ENCODE data around the gene TNFRSF18.

Gene TNFRSF18

DNA sequence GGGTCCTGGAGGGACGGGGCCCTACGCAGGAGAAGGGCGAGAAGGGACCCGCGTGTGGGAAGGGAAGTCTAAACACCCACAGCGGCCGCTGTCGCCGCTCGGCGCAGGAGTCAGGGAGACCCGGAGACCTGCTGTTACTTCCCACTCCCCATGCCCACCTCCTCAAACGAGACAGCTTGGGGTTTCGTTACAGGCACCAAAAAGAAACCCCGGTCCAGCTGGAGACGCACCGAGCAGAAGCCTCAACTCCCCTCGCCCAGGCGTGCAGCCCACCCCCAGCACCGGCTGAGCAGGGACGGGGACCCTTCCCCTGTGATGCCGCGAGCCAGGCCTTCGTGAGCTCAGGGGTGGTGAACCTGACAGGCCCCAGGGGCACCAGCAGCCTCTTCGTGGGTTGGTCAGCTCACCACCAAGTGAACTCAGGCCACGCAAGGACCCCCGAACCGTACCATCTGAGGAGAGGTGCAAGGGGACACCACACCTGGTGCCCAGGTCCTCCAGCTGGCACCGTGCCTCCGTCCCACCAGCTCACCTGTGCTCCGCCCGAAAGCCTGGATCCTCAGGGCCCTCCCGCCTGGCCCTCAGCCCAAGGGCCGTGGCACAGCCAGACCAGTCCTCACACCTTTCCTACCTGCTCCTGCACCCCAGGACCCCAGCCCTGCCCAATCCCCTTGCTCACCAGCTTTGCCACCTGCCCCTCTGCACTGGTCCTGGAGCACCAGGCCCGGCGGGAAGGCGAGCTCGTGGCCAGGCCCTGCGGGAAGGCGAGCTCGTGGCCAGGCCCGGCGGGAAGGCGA, 20.4 kb upstream of the TNFRSF18 start:
- DNase-seq: no peak

DNA sequence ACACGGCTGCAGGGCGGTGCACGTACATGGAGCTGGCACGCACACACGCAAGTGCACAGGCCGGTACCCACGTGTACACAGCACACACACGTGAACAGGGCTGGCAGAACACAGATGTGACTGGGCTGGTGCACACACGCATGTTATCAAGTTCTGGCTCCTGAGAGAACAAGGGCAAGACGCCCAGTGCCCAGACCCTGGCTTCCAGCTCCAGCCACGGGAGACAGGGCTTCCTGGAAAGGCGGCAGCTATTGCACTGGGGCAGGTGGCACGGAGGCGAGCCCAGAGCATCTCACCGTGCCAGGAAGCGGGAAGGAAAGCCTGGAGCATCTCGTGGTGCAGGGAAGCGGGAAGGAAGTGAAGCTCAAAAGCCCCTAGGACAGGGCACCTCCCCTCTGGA, 19.5 kb upstream of the TNFRSF18 start:
- no peak for DNase-seq

DNA sequence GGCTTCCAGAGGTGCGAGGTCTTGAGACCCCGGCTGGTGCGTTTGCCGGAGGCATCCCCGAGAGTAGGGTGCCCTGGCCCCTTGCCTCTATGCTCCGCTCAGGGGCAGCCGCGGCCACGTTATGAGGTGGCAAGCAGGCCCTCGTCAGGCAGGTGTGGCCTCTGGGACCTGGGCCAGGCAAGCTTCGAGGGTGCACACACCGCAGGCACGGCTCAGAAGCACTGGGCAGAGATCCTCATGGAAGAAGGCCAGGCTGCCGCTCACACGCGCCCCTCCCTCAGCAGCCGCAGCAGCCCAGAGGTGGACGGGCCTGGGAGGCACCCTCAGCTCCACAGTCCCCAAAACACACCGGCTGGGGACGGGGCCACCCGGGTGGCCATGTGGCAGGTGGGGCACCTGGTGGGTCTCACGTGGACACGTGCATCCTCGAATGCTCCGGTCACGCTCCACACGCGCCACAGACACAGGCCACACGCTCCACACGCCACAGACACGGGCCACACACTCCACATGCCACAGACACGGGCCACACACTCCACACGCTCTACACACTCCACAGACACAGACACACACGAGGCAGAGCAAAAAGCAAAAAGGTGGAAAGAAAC, 18.9 kb upstream of the TNFRSF18 start:
- no peak for DNase-seq

DNA sequence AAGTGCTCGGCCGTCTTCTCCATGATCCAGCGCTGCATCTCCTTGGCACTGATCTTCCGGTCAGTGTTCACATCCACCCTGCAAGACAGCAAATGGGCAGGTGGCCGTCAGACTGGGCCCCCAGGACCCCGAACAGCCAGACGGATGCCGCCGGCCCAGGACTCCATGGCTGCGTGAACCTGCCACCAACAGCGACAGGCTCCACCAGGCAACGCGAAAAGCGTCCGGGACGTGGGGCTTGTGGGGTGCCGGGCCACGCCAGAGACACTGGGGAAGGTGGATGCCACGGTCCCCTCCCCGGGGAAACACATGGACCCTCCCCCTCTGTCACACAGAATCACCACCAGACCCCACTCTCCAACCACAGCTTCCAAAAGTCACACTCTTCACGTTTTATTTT, 17.5 kb upstream of the TNFRSF18 start:
- DNase-seq: no peak

DNA sequence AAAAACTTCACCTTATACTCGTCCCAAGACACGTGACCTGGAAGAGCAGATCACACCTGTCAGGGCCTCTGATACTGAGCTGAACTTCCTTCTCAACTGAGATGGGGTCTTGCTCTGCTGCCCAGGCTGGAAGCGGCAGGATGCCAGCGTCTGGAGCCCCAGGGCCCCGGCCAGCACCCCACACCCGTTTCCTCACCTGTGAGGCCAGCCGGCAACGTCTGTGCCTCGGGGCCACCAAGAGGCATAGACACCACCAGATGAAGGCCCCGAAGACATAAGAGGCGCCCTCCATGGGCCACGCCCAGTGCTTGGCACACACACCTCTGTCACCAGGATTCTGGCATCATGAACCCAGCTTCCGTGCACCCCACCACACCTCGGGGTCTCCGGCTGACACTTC, 16.9 kb upstream of the TNFRSF18 start:
- DNase-seq: no peak

DNA sequence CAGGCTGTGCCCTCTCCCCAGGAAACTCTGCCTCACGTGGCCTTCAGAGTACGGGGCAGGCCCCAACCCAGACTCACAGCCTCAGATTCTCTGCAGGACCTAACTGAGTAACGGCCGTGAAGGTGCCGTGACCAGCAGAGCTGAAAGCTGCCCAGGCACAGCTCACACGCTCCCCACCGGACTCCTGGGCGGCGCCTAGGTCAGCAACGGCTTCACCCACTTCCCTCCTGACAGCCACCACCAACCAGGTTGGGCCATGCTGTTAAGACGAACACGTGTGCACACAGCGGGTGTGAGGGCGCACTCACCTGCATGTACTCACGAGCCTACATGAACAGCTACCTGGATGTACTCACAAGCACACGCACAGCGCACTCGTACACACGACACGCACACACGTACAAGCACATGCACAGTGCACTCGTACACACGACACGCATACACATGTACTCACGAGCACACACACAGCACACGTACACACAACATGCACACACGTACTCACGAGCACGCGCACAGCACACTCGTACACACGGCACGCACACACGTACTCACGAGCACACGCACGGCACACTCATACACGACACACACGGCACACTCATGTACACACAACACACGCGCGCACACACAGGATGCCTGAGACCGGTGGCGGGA, 16.3 kb upstream of the TNFRSF18 start:
- no peak for DNase-seq

DNA sequence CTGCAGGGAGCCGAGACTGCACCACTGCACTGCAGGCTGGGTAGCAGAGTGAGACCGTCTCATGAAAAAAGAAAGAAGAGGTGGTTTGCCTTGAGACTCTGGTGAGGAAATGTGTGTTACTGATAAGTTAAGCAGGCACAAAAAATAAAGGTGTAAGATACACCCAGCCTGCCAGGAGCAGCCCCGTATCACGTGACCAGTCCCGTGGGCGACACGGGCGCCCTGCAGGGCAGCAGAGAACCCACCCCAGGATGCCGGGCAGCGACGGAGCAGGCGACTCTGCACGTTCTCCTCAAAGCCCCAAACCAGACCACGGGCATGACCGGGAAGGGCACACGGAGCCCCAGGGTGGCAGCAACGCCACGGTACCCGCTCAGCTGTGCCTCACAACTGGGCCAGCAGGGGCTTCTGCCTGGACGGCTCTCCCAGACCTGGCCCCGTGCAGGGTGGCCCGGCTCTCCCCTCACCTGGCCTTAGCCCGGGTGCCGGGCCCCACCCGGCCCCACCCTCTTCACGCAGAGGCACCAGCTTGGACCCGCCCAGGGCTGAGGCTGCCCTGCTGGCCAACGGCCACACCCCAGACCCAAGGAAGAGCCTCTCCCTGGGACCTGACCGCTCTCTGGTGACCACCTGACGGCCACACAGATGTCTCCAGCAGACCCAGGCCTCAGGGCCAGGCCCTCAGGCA, 15.6 kb upstream of the TNFRSF18 start:
- DNase-seq: no peak

DNA sequence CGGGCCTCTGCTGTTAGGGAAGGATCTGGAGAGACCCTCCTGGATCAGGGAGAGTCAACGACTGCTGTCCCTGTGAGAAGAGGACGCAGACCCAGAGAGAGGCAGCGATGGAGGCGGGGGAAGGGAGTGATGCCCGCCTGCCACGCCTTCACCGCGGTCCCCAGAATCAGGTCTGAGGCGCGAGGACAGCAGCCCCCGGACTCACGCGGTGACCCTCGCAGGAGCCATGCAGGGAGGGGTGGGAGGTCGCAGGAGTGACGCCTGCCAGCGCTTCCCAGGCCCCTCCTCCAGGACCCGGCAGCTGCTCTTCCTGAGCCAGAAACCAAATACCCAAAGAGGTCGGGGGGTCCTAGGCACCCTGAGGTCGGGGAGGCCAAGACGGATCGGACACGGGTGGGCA, 13.8 kb upstream of the TNFRSF18 start:
- DNase-seq: no peak

DNA sequence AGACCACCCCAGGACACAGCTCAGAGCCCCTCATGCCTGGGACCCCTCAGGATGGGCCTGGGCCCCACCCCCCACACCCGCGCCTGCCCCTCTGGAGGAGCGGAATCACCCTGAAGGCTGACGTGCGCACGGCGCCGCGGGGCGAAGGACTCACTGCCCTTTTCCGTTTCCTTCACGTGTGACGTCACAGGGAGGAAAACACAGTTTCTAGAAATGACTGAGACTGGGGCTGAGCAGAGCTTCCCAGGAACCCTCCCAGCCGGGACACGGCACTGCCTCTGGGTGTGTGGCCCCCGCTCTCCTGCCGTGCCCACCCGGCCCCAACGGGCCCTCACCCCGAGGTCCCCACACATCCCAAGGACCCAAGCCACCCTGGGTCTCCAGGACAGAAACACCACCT, 12.9 kb upstream of the TNFRSF18 start:
- DNase-seq: peak in 4 of 5 donors; percentile 48 to 85 (median 54)

DNA sequence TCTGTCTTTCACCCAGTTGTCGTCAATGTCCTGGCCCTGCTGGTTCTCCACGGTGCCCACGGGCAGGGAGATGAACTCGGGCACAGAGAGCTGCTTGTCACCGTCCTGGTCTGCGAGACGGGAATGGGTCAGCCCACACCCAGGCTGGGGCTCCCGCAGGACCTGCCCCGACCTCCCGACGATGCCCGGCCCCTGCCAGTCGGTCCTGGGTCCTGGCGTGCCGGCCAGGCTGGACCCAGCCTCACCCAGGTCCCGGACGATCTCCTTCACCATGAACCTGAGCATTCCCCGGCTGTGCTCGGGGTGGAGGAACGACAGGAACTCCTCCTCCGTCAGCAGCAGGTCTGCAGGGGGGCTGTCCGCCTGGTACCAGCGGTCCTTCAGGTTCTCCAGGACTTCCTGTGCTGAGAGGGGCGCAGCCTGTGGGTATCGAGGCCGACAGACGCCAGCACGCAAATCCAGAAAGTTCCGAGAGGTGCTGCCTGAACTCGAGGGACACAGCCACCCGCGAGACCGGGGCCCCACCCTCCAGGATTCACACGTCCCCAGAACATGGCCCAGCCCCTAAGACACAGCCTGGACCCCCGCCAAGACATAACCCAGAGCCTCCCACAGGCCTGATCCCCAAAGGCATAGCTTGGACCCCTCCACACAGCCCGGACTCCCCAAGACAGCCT, 12.3 kb upstream of the TNFRSF18 start:
- DNase-seq: no peak

DNA sequence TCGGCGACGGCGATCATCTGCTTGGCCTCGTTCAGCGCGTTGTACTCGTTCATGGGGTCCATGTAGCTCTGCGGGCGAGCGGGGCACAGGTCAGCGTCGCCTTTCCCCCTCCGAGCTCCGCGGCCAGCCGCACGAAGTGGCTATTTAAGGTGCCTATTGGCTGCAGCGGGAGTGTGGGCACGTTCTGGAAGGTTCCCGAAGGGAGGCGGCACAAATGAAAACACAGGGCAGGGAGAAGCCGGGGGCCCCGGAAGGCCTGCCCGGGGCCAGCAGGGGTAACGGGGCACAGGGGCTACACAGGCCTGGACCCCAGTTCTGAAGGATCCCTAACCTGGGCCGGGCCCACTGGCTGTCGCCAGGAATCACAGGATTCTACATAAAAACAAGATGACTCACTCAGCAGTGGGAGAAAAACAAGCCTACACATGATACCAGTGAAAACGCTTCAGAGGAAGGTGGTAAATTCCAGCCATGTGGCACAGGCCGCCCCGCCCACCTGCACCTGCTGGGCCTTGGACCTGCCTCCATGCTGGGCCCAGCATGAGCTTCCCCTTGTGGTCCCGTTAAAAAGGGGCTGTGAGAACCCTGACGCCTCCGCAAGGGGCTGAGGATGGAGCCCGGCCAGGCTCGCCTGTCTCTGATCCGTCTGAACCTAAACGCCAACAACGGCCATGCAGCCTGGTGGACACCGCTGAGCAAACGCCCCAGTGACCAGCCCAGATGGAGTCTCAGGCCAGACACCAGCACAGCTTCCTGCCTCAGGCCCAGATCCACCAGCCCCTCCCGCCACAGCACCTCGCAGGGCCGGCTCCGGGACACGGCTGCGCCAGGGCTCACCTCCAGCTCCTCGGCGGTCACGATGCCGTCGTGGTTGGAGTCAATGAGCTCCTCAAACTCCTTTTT, 11.5 kb upstream of the TNFRSF18 start:
- peak in 1 of 5 donors; percentile 34 for DNase-seq

DNA sequence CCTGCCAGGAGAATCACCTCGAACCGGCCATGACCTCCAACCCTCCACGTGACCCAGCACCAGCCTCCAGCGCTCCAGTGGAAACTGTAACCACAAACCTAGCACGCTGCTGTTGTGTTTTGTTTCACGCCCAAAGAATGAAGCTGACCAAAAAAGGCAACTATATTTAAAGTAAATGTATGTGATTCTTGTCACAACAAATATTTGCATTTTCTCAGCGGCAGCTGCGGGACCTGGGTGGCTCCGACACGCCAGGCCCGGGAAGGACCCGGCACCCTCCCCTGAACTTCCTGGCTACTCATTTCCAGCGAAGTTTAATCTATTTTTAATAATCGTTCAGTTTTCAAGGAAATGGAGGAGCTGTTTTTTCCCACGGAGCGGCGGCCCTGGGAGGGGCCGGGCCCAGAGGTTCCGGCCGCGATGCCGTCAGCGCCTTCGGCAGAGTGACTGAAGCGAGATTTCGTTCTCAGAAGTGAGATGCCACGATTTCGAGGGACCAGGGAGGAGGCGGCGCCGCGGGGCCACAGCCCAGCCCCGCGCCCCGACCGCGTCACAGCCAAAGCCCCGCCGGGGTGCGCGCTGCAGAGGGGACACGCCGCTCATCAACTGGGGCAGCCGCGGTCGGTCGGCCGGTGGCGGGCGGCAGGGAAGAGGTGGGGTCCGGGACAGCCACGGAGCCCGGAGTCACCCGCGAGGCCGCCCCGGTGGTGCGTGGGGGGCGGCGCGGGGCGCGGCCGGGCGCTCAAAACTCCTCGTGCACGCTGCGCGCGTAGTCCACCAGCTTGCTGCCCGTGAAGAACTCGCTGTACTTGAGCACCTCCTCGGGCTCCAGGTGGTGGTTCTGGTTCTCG, 10.6 kb upstream of the TNFRSF18 start:
- peak; percentile 38 to 86 (median 65) for DNase-seq

DNA sequence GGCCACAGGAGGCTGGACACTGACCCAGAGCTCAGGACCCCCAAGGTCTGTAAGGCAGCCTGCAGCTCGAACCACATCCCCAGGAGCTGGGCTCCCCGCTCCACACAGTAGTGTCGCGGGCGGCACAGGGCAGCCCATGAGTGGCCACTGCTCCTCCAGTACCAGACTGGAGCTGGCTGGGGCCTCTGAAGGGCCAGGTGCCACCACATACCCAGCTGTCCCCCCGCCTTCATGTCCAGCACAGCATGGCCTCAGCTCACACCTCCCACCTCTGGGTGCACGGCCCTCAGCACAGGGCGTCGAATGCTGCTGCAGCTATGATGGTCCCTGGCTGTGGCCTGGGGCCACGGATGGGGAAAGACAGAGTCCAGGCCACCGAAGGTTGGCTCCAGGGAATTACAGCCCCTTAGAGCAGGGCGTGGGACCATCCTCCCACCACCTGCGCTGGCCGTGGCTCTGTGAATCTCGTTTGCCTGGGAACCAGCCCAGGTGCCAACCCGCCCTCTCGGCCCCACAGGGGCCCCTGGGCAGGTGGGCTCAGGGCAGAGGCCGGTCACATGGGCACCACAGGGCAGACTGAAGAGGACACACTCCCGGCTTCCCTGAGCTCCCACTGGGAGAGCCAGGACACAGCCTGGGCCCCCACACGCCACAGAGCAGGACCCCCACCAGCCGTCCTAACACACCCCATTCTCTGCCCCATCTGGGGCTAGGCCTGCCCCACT, 9.7 kb upstream of the TNFRSF18 start:
- DNase-seq: no peak

DNA sequence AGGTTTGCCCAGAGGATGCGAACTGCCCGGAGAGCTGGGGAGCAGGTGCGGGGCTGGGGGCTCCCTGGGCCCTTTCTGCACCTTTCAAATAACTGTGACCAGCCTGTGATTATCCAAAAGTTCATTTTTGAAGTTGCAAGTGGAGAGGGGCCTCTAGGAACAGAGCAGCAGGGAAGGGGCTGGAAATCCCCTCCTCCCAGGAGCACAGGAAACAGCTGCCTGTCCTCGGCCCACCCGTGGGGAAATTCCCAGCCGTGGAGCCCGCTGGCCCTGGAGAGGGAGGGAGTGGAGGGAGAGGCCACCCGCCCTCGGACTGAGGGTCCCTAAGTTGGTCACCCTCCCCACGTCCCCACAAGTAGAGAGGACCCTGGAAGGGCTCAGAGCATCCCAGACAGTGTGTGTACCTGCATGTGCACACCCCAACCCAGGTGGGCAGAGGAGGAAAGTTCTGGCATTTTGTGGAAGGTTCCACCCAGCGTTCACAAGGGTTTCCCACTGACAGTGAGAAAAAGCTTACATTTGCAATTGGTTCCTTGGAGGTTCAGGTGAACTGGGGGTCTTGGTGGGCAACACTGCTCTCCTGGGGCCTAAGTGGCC, 8.8 kb upstream of the TNFRSF18 start:
- peak in 1 of 5 donors; percentile 31 for DNase-seq

DNA sequence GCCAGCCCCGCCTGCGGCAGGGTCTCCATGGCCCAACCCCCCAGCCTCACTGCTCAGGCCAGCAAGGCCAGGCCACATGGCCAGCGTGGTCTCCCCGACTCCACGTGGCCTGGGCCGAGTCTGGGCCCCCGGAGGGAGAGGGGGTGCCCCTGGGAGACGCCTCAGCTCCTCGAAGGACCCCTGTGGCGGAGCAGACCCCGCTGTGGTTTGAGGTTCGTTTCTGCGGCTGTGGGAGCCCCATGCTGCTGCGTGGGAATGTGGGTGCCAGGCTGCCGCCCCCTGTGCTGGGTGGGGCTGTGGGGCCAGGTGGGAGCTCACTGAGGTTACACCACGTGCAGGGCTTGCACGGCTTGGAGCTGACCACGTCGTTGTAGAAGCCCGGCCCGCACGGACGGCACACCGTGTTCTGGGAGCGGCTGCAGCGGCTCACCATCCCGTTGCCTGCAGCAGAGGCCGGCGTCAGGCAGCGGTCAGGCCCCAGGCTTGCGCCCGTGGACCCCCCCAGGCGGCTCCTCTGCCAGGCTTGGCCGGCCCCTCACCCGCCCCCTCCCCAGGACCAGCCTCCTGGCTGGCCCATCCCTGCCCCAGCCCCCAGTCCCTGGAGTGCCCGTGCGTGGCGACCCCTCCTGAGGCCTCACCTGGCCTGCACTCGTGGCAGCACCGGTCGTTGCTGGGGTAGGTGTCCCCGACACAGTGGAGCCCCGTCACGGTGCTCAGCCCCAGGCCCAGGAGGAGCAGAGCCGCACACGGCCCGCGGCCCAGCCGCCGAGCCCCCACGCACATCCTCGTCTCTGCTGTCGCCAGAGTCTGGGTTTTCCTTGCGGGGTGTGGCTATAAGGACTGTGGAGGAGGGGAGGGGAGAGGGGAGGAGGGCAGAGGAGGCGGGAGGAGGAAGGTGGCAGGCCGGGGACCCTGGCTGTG, 7.2 kb upstream of the TNFRSF18 start, which contains the start of gene TNFRSF4:
TSS of gene TNFRSF4 (minus strand) at position 809 of the 921 bp plus-strand sequence. CDS start at position 783, 26 bp downstream.
- DNase-seq: peak in 4 of 5 donors; percentile 9 to 58 (median 30)

DNA sequence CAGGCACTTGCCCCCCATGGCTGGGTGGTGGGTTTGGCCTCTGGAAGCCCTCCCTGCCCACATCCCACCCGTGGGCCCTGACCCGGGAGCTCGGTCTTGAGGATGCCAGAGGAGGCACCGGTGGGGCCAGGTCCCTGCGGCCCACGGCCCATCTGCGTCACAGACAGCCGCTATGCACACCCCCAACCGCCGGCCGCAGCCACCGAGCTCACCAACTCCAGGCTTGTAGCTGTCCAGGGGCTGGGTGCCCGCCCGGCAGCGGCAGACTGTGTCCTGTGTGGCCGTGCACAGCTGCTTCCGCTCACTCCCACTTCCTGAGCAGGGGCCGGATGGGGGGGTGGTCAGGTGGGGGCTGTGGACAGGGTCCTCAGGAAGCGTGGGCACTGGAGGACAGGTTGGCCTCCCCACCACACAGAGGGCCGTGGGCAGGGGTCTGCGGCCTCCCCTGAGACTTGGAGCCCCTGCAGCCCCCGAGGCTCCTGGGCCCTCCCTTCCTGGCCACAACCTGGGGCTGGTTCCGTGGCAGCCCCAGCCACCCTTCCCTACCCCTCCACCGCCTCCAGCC, 6.5 kb upstream of the TNFRSF18 start:
- DNase-seq: peak in 4 of 5 donors; percentile 23 to 74 (median 48)

DNA sequence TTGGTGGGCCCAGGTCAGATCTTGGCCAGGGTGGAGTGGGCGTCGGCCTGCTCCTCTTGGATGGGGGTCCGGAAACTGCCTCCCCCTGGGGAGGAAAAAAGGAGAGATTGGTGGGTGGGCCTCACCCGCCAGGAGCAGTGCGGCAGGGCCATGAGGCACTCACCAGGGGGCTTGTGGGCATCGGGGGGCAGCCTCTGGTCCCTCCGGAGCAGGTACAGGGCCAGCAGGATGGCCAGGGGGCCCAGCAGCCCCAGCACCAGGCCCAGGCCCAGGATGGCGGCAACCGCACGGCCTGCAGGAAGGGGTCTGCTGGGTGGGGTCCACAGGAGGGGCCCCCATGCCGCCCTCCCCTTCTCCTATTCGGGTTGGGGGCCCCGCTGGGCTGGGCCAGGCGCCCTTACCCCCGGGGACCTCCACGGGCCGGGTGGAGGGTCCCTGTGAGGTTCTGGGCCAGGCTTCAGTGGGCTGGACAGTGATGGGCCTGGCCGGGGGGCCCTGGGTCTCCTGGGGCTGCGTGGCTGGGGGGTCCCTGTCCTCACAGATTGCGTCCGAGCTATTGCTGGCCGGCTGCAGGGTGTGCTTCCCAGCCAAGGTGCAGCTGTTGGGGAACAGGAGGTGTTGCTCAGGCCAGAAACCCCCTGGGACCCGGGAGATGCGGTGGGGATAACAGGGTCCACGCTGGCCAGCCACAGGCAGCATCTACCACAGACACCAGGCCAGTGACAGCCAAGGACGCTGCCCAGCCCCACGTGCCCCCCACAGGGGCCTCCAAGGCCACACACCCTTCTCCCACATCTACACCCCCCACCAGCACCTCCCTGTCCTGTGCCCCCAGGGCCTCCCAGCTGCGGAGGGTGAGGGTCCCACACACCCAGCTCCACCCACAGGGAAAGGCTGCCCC, 5.4 kb upstream of the TNFRSF18 start:
- DNase-seq: peak in 2 of 5 donors; percentile 6 to 13

All from T-helper 1 cell (primary cell).